Tracheal epithelial cell (primary cell): ENCODE results near the gene GRIK4. TPM values are rescaled to one million over a fixed set of nuclear protein-coding genes. Genes with fewer than 3 reads are reported as not detected.

Experiments used
- total RNA-seq: library from RNA; depleted of rRNA; stranded (reverse); fragments of >200 nt; gene quantifications from 2 replicates; pipeline ENCODE4 v1.2.1, GENCODE V29; 2014

GRIK4 gene, protein sequence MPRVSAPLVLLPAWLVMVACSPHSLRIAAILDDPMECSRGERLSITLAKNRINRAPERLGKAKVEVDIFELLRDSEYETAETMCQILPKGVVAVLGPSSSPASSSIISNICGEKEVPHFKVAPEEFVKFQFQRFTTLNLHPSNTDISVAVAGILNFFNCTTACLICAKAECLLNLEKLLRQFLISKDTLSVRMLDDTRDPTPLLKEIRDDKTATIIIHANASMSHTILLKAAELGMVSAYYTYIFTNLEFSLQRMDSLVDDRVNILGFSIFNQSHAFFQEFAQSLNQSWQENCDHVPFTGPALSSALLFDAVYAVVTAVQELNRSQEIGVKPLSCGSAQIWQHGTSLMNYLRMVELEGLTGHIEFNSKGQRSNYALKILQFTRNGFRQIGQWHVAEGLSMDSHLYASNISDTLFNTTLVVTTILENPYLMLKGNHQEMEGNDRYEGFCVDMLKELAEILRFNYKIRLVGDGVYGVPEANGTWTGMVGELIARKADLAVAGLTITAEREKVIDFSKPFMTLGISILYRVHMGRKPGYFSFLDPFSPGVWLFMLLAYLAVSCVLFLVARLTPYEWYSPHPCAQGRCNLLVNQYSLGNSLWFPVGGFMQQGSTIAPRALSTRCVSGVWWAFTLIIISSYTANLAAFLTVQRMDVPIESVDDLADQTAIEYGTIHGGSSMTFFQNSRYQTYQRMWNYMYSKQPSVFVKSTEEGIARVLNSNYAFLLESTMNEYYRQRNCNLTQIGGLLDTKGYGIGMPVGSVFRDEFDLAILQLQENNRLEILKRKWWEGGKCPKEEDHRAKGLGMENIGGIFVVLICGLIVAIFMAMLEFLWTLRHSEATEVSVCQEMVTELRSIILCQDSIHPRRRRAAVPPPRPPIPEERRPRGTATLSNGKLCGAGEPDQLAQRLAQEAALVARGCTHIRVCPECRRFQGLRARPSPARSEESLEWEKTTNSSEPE
- total RNA-seq = not detected in 2 replicates

GRCh38 chr11:120511116-120511819 is at the start of gene GRIK4:
Gene GRIK4 (plus strand): TSS chr11:120511748. CDS start chr11:120660319, 148,571 bp downstream.

DNA sequence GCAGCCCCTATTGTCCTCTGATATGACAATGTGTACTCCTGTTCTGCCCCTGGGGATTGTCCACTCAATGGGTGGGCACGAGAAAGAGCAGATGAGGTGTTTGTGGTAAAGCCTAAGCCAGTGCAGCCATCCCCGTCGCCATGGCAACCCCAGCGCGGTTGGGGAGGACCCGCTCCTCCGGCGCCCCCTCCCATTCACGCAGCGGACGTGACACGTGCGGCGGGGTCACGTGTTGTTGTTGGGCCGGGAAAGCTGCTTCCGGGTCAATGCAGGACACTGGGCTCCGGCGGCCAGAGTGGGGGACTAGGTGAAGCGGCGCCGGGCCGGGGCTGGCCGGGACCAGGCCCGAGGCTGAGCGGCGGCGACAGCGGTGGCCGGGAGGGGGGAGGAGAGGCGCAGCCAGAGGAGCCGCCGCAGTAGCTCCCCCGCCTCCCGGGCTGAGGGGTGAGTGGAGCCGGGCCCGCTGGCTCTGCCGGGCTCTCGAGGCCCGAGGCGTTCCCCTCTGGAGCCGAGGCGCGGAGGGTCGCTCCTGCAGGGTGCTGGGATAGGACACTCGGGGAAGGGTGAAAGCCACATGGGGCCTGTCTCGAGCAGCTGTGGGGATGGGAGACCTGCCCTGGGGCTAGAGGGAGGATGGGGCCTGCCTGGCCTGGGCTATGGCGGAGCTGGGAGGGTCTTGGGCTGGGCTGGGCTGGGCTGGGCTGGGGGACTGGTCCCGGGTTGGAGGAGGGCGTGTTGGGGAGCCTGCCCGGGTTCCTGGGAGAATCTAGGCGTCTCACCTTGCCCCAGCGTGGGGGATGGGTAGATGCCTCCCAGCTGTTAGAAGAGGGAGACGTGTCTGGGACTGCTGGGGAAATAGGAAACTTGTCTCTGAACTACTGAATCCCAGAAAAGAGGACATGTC is 512.6 kb downstream of the GRIK4 start, which contains the start of gene TBCEL:
Gene TBCEL, plus strand, starts transcription at position 255 of the 904 bp plus-strand sequence. CDS start 21,589 bp downstream, outside the sequence.

Other genes with a start within 250 kb of the GRIK4 start
- 0.64 and 2.2 TPM in 2 replicates for gene TLCD5, start 186.4 kb upstream of the GRIK4 start, total RNA-seq
- gene ARHGEF12, start 175.3 kb upstream of the GRIK4 start, total RNA-seq = 66.7 and 90.2 TPM in 2 replicates